COLO668 (cell line): Measurements from ENCODE around the gene POLR2J3.
"Not testable (repeated sequence)": the region's sequence is repeated elsewhere in the genome, so short reads cannot be mapped to it uniquely, and the experiment has no call there.

Source experiments
- DNase-seq: peaks from one replicate; lab custom pipeline; 2025; ENCODE audit not compliant: unreplicated experiment; lab: John Stamatoyannopoulos, UW

The POLR2J3 gene

GRCh38 chr7:102524803-102525202 lies 47.6 kb downstream of the POLR2J3 start:
- DNase-seq, result not testable (repeated sequence)

- not testable (repeated sequence) for DNase-seq
Measured at GRCh38 chr7:102520797-102521196, 51.6 kb downstream of the POLR2J3 start.

- not testable (repeated sequence) for DNase-seq
Measured at GRCh38 chr7:102517550-102518147, 54.7 kb downstream of the POLR2J3 start, which contains the start of gene RASA4B. Gene RASA4B, minus strand, starts transcription at chr7:102517777. Its CDS starts 67 bp downstream, at chr7:102517710.
